ENCODE measurements around the gene DCLK3.

GRCh38 chr3:36704280-36704679 lies 60.1 kb downstream of the DCLK3 start:
- TF ChIP-seq POLR2A (IDR thresholded peaks at IDR 0.05; ENCODE audit: low read depth, low read length) = no peak
- no peak for TF ChIP-seq CEBPB (IDR thresholded peaks at IDR 0.05; ENCODE audit: low read depth, low read length)
- TF ChIP-seq CTCF (conservative IDR thresholded peaks at IDR 0.05; ENCODE audit: low read depth, low read length) = no peak
- TF ChIP-seq MAFK (IDR thresholded peaks at IDR 0.05; ENCODE audit: low read depth, low read length) = no peak
- TF ChIP-seq MXI1 (IDR thresholded peaks at IDR 0.05; ENCODE audit: borderline replicate concordance, low read depth, low read length) = no peak
- TF ChIP-seq CHD1 (IDR thresholded peaks at IDR 0.05; ENCODE audit: low read depth, low read length) = no peak
- TF ChIP-seq RFX5 (IDR thresholded peaks at IDR 0.05; ENCODE audit: low read depth, low read length) = no peak
